K562 (cell line): ENCODE results near the gene CETN1. TPM values are rescaled to one million over a fixed set of nuclear protein-coding genes. Genes with fewer than 3 reads are reported as not detected.

Source experiments
- ATAC-seq: fragments of 200-7000 bp; cut with Tn5 transposase; 3 replicates; pipeline ENCODE4 v1.9.1; 2020; ENCODE audit warnings: moderate library complexity
- BruUV-seq: library from RNA; stranded (reverse); fragments of 400-500 nt; replicated peaks from 2 replicates; lab custom pipeline; 2021; lab: Mats Ljungman, UMichigan
- CTCF ChIA-PET: fragments of 300-600 bp; formaldehyde crosslinking; extraction: SDS; loops from one replicate; lab custom pipeline; 2021; ENCODE audit warnings: low intra/inter-chr PET ratio; lab: Yijun Ruan, JAX
- POLR2A ChIA-PET: fragments of 300-600, 350-650 bp; sonication (Branson Sonifier 250); formaldehyde crosslinking; extraction: SDS; loops from one replicate; lab custom pipeline; 2021; ENCODE audit warnings: antibody characterized with exemption, inconsistent platforms; lab: Yijun Ruan, JAX
- DNase-seq, 4 experiments: peaks; one replicate each; pipeline versions ENCODE4 v3.0.0 to v3.0.0-alpha.2; 2011 to 2018; ENCODE audit warnings: low spot score in 3 of 4, mixed read lengths in 3 of 4; ENCODE audit errors: extremely low read depth in 1 of 4
- FAIRE-seq: peaks from 2 replicates; lab custom pipeline; 2011; peaks lifted over from hg19 to GRCh38; lab: Jason Lieb, UNC
- H2AFZ ChIP-seq: 2 replicates; pipeline ENCODE4 v1.6.0; 2011; ENCODE audit warnings: low read depth, low read length, control low read depth, inconsistent platforms
- H3K27ac ChIP-seq: fragments of 200-600 bp; 3 replicates; pipeline ENCODE4 v1.8.0; 2011; ENCODE audit warnings: low read depth, mild to moderate bottlenecking, control low read depth, inconsistent platforms, low read length, moderate library complexity, mixed read lengths; ENCODE audit errors: extremely low read depth
- H3K27me3 ChIP-seq, 2 experiments: fragments of 300-600 bp in 1 of 2; 2 replicates in 1 of 2; 3 replicates in 1 of 2; pipeline versions ENCODE4 v1.6.0 to v1.8.0; 2011; ENCODE audit warnings: inconsistent platforms in 2 of 2, low read length in 2 of 2, mild to moderate bottlenecking in 1 of 2, mixed read lengths in 1 of 2, moderate library complexity in 1 of 2; ENCODE audit not compliant: control insufficient read depth in 2 of 2, insufficient read depth in 2 of 2
- H3K36me3 ChIP-seq: fragments of 300-600 bp; 3 replicates; pipeline ENCODE4 v1.8.0; 2011; ENCODE audit warnings: mild to moderate bottlenecking, low read length, inconsistent platforms; ENCODE audit not compliant: control insufficient read depth, insufficient read depth
- H3K4me1 ChIP-seq, 2 experiments: fragments of 200-600 bp in 1 of 2; replicated peaks in 1 of 2; 2 replicates in 1 of 2; 3 replicates in 1 of 2; pipeline versions ENCODE4 v1.5.1 to v1.8.0; 2011; ENCODE audit warnings: inconsistent platforms in 2 of 2, low read length in 2 of 2, mild to moderate bottlenecking in 1 of 2, mixed read lengths in 1 of 2, moderate library complexity in 1 of 2; ENCODE audit not compliant: control insufficient read depth in 2 of 2, insufficient read depth in 2 of 2
- H3K4me2 ChIP-seq: 2 replicates; pipeline ENCODE4 v1.6.1; 2011; ENCODE audit warnings: low read length, control low read depth, inconsistent platforms, mixed read lengths; ENCODE audit not compliant: insufficient read depth
- H3K4me3 ChIP-seq: fragments of 200-600 bp; sonication (generic), shearing (Covaris generic); 2 replicates; pipeline ENCODE4 v1.5.1; 2016; ENCODE audit warnings: control low read depth, inconsistent platforms
- H3K79me2 ChIP-seq: fragments of 200-600 bp; 3 replicates; pipeline ENCODE4 v1.8.0; 2011; ENCODE audit warnings: low read length, inconsistent platforms; ENCODE audit not compliant: control insufficient read depth, insufficient read depth
- H3K9ac ChIP-seq, 2 experiments: 2 replicates each; pipeline versions ENCODE4 v1.6.0 to v1.6.1; 2011; ENCODE audit warnings: low read depth in 2 of 2, low read length in 2 of 2, control low read depth in 1 of 2, inconsistent platforms in 1 of 2, mild to moderate bottlenecking in 1 of 2, mixed read lengths in 1 of 2; ENCODE audit not compliant: insufficient read depth in 1 of 2
- H3K9me1 ChIP-seq: one replicate; pipeline ENCODE4 v1.6.0; 2011; ENCODE audit warnings: inconsistent platforms, mild to moderate bottlenecking, low read length, moderate library complexity; ENCODE audit not compliant: control insufficient read depth, insufficient read depth
- H3K9me3 ChIP-seq: replicated peaks from 2 replicates; pipeline ENCODE4 v1.5.1; 2011; ENCODE audit warnings: low read depth, low read length, inconsistent platforms; ENCODE audit not compliant: control insufficient read depth, insufficient read depth
- H4K20me1 ChIP-seq: replicated peaks from 2 replicates; pipeline ENCODE4 v1.6.1; 2011; ENCODE audit warnings: low read length, inconsistent platforms, mixed read lengths; ENCODE audit not compliant: control insufficient read depth, insufficient read depth
- CREB1 ChIP-seq, 2 experiments: sonication (generic) in 1 of 2; formaldehyde crosslinking in 1 of 2; IDR thresholded peaks; 2 replicates each; pipeline versions ENCODE4 v1.6.1 to v1.8.0; 2012 to 2022; ENCODE audit warnings: inconsistent platforms in 1 of 2, mild to moderate bottlenecking in 1 of 2, missing genetic modification reagents in 1 of 2, moderate library complexity in 1 of 2
- E2F8 ChIP-seq: fragments of 450-650 bp; IDR thresholded peaks from 2 replicates; pipeline ENCODE4 v1.7.1; 2018; ENCODE audit warnings: mild to moderate bottlenecking, low read depth; ENCODE audit not compliant: partially characterized antibody
- KDM1A ChIP-seq, 2 experiments: fragments of 450-650 bp; IDR thresholded peaks; 2 replicates each; pipeline ENCODE4 v1.6.1; 2016; ENCODE audit warnings: mild to moderate bottlenecking in 2 of 2
- NR1H2 ChIP-seq: sonication (generic); formaldehyde crosslinking; IDR thresholded peaks from 2 replicates; pipeline ENCODE4 v1.4.0; 2020; ENCODE audit warnings: mild to moderate bottlenecking, missing genetic modification reagents
- RUNX1 ChIP-seq: sonication (generic); IDR thresholded peaks from 2 replicates; pipeline ENCODE4 v1.6.1; 2016; ENCODE audit warnings: antibody characterized with exemption, low read depth
- SRSF9 ChIP-seq: fragments of 200-400 bp; formaldehyde crosslinking; IDR thresholded peaks from 2 replicates; pipeline ENCODE4 v1.6.1; 2017; ENCODE audit warnings: low read depth, low read length, borderline replicate concordance
- ZFP91 ChIP-seq: sonication (generic); formaldehyde crosslinking; IDR thresholded peaks from 2 replicates; pipeline ENCODE4 v1.8.0; 2022; ENCODE audit warnings: mild to moderate bottlenecking, missing genetic modification reagents
- ZNF274 ChIP-seq: IDR thresholded peaks from 2 replicates; pipeline ENCODE4 v1.6.1; 2011; ENCODE audit warnings: low read depth, mild to moderate bottlenecking, low read length, moderate library complexity, borderline replicate concordance
- ZNF696 ChIP-seq: fragments of 250-450 bp; sonication (Bioruptor Pico); conservative IDR thresholded peaks from 2 replicates; pipeline ENCODE4 v1.4.0; 2020; ENCODE audit warnings: mild to moderate bottlenecking, moderate library complexity
- ZNF77 ChIP-seq: fragments of 250-450 bp; sonication (Bioruptor Pico); IDR thresholded peaks from 2 replicates; pipeline ENCODE4 v1.5.0; 2020
- whole genome bisulfite sequencing: fragments of 100-300 bp; shearing (Covaris generic); methylation state at CpG from one replicate; pipeline ENCODE4 v1.1.6; 2016; ENCODE audit warnings: low coverage, mixed read lengths; ENCODE audit not compliant: insufficient coverage; ENCODE audit errors: missing lambda C conversion rate; 5-methylcytosine and 5-hydroxymethylcytosine counted together
- in situ Hi-C: fragments of 300-500 bp; cut with MboI; formaldehyde crosslinking; loops from 4 replicates; pipeline ENCODE4 v1.15.0; 2018; ENCODE audit warnings: inconsistent platforms, mixed read lengths
- intact Hi-C: fragments of 100-400 bp; cut with micrococcal nuclease; formaldehyde crosslinking; loops from 2 replicates; pipeline ENCODE4 v1.14.2; 2022
- polyA plus RNA-seq, 8 experiments: library from polyadenylated mRNA; depleted of rRNA in 4 of 8; stranded (reverse) in 5 of 8; unstranded in 3 of 8; fragments of >200 nt; fragmentation: Nextera tagmentation in 2 of 8; fragmentation: Illumina TruSeq in 1 of 8; extraction: Ambion mirVana in 2 of 8; extraction: Trizol in 1 of 8; gene quantifications; 2 replicates each; pipeline versions ENCODE4 v1.2.1 to v1.2.3, GENCODE V29; 2011 to 2014; ENCODE audit warnings: inconsistent platforms in 1 of 8, missing spikeins in 1 of 8
- total RNA-seq, 7 experiments: library from RNA; depleted of rRNA in 6 of 7; stranded (reverse); fragments of >200 nt in 6 of 7; fragmentation: Illumina TruSeq in 2 of 7; extraction: Trizol in 2 of 7; gene quantifications; 2 replicates each; pipeline versions ENCODE4 v1.2.1 to v1.2.3, GENCODE V29; 2011 to 2021; ENCODE audit warnings: low replicate concordance in 1 of 7
- TF ChIP-seq, protein P1 (sequence below): fragments of 250-450 bp; sonication (Bioruptor Pico); IDR thresholded peaks from 2 replicates; pipeline ENCODE4 v1.8.0; 2022; ENCODE audit warnings: moderate library complexity, mild to moderate bottlenecking, inconsistent platforms
- TF ChIP-seq, protein P2 (sequence below): fragments of 250-450 bp; sonication (Bioruptor Pico); IDR thresholded peaks from 2 replicates; pipeline ENCODE4 v1.8.0; 2022; ENCODE audit warnings: moderate library complexity, mild to moderate bottlenecking, inconsistent platforms
- TF ChIP-seq, protein P3 (sequence below): fragments of 450-650 bp; IDR thresholded peaks from 2 replicates; pipeline ENCODE4 v1.6.1; 2016; ENCODE audit warnings: low read depth, mild to moderate bottlenecking, moderate library complexity
- TF ChIP-seq, protein P4 (sequence below): fragments of 450-650 bp; IDR thresholded peaks from 2 replicates; pipeline ENCODE4 v1.6.1; 2016; ENCODE audit warnings: antibody characterized with exemption

Gene CETN1
- total and polyA plus RNA-seq, 9 of the 15 experiments (the other 6 are each of a cell fraction or from before 2014, with no cell fraction given), result 0.07 to 0.34 (median 0.19) TPM; not detected in 3

GRCh38 chr18:570697-571096 lies 9.5 kb upstream of the CETN1 start:
- FAIRE-seq, result no peak
- DNase-seq, result no peak
- POLR2A ChIA-PET, result interaction anchor here (0.6 to 4.2 kb wide), 3 partner anchors 9 to 15 kb away, joined by 3 to 21 read pairs (median 7); partner anchors contain the start of gene CETN1
- no peak overlapping the region for H3K27ac ChIP-seq
- no peaks in the 10 kb centered on the region for H3K79me2 ChIP-seq
- H3K4me1 ChIP-seq, result no peaks in the 10 kb centered on the region
- H3K9me3 ChIP-seq, result no peaks in the 10 kb centered on the region
- no peak overlapping the region for H3K9ac ChIP-seq
- 2% methylated on average over 5 of the region's 5 CpGs for WGBS
- peaks cover 36 to 46% of the 10 kb centered on the region in 2 experiments for H3K27me3 ChIP-seq
- no peak overlapping the region for H3K4me3 ChIP-seq
- H3K36me3 ChIP-seq, result no peaks in the 10 kb centered on the region
- CTCF ChIA-PET, result no interaction called here
- BruUV-seq, result no TSS peak
- no peaks in the 10 kb centered on the region for H4K20me1 ChIP-seq
- in situ Hi-C loops (no loop called here), intact Hi-C loops (no loop called here)
- H3K9me1 ChIP-seq, result no peaks in the 10 kb centered on the region
- no peak for ATAC-seq
- H2AFZ ChIP-seq, result no peak overlapping the region
- H3K4me2 ChIP-seq, result no peak overlapping the region
- TF ChIP-seq SRSF9 (no peak), KDM1A (IDR thresholded peaks at IDR 0.05) (no peak), CREB1 (IDR thresholded peaks at IDR 0.05) (no peak), CREB1 (CRISPR knock-in tag; IDR thresholded peaks at IDR 0.05) (no peak), E2F8 (no peak), ZFP91 (CRISPR knock-in tag) (no peak), RUNX1 (no peak), ZNF77 (CRISPR knock-in tag) (no peak), ZNF274 (no peak), ZNF696 (CRISPR knock-in tag) (no peak), NR1H2 (CRISPR knock-in tag) (no peak)
- TF ChIP-seq, protein P1, sequence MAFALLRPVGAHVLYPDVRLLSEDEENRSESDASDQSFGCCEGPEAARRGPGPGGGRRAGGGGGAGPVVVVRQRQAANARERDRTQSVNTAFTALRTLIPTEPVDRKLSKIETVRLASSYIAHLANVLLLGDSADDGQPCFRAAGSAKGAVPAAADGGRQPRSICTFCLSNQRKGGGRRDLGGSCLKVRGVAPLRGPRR (CRISPR knock-in tag), result no peak
- TF ChIP-seq, protein P2, sequence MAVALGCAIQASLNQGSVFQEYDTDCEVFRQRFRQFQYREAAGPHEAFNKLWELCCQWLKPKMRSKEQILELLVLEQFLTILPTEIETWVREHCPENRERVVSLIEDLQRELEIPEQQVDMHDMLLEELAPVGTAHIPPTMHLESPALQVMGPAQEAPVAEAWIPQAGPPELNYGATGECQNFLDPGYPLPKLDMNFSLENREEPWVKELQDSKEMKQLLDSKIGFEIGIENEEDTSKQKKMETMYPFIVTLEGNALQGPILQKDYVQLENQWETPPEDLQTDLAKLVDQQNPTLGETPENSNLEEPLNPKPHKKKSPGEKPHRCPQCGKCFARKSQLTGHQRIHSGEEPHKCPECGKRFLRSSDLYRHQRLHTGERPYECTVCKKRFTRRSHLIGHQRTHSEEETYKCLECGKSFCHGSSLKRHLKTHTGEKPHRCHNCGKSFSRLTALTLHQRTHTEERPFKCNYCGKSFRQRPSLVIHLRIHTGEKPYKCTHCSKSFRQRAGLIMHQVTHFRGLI (CRISPR knock-in tag), result no peak
- TF ChIP-seq, protein P3, sequence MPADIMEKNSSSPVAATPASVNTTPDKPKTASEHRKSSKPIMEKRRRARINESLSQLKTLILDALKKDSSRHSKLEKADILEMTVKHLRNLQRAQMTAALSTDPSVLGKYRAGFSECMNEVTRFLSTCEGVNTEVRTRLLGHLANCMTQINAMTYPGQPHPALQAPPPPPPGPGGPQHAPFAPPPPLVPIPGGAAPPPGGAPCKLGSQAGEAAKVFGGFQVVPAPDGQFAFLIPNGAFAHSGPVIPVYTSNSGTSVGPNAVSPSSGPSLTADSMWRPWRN, result no peak
- TF ChIP-seq, protein P4, sequence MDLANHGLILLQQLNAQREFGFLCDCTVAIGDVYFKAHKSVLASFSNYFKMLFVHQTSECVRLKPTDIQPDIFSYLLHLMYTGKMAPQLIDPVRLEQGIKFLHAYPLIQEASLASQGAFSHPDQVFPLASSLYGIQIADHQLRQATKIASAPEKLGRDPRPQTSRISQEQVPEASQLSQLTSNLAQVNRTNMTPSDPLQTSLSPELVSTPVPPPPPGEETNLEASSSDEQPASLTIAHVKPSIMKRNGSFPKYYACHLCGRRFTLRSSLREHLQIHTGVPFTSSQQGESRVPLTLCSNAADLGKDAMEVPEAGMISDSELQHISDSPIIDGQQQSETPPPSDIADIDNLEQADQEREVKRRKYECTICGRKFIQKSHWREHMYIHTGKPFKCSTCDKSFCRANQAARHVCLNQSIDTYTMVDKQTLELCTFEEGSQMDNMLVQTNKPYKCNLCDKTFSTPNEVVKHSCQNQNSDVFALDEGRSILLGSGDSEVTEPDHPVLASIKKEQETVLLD, result no peak
